Stimulated activated CD4-positive, alpha-beta T cell treated with anti-CD3 and anti-CD28 coated beads, TNF-alpha, amount 100 ng/mL, for 4 hours (primary cell): ENCODE data around the gene KIRREL3.

ENCODE experiments used
- DNase-seq, 3 experiments: peaks; one replicate each; pipeline ENCODE4 v3.0.0-alpha.2; 2020; ENCODE audit warnings: low read depth in 3 of 3

KIRREL3 gene

DNA sequence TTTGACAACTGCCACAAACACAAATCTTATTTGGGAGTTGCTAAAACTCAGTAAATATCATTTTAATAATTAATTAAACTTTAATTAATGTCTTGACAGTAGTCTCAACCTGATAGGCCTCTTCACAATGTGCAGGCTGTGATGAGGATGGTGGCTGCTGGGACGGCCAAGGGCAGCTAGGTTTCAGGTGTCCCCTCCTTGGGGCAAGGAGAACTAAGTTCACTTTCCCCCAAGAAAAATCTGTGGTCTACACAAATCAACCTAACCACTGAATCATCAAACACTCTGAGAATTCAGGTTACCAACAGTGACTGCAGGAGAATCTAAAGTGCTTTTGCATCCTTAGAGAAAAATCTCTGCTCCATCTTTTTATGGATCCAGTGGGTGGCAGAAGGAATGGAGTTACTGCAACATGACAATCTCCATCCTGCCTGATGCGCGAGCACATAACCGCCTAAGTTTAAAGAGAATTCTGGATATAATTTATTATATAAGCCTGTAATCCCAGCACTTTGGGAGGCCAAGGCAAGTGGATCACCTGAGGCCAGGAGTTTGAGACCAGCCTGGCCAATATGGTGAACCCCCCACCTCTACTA lies 289.7 kb downstream of the KIRREL3 start:
- DNase-seq = no peak

DNA sequence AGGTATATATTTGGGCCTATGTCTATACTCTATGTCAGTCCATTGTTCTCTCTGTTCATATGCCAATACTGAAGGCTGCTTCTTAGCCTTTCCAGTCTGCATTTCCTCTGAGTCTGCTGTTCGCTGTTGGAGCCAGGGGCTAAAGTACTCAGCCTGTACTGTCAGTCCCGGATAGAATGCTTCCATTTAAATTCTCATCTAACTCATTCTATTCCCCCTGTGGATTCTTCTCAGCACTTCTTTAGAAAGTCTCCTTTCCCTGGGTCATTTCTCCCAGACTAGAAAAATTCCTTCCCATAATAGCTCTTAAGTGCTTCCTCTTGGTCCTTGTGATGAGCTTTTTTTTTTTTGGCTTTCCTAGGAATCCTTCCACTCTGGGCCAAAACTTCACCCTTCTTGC lies 293.1 kb downstream of the KIRREL3 start:
- DNase-seq = no peak

GRCh38 chr11:126704096-126704495 lies 296.5 kb downstream of the KIRREL3 start:
- no peak for DNase-seq

DNA sequence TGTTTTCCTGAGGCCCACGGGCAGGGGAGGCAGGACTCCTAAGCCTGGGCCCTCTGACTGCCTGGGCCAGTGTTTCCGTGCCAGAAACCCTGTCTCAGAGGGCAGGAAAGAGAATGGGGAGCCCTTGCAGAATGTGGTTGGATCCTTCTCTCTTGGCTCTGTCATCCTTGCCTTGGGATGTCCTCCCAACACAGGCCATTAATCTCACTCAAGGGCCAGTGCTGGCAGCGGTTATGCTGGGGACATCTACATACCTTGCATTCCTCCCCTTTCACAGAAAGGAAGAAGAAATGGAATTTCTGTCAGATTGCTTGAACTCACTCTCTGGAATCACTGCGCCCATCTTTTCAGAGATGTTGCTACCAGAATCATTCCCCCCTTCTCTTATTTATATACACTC lies 296.9 kb downstream of the KIRREL3 start:
- no peak for DNase-seq

DNA sequence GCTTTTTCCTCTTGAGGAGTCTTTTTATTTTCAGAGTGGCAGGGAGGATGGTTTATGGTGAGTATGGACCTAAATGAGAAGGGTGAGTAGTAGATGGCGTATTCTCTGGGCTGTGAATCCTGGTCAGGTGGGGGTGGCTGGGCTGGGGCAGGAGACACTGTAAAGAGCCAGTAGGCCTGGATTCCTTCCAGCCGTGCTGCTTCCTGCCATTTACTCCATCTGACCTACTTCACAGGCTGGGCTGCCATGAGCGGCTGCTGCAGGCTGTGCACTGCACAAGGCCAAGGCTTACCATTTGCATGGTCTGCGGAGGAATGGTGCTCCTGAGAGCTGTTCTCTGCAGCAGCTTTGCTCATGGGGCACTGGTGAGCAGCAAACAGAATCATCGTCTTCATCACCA lies 297.6 kb downstream of the KIRREL3 start:
- DNase-seq = no peak

DNA sequence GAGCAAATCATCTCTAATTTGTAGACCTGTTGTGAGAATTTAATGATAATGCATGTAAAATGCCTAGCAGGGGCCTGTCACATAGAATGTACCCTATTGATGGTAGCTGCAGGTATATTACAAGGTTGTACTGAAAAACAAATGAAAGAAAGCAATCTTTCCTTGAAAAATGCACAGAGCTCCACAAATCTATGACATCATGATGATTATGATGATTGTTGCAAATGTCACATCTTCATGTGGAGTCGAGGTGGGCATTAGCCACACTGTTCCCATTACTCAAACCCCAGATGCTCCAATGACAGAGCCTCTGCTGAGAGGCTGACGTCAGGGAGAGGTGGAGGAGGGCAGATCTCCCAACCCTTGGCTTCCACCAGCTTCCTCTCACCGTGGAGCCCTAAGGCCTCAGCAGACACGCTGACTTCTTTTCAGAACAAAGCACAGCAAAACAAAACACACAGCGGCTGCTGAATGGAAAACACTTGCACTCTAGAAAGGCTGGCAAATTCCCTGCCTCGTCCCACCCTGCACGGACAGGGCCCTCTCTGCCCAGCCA lies 298.3 kb downstream of the KIRREL3 start:
- DNase-seq = no peak

GRCh38 chr11:126701520-126701897 lies 299.1 kb downstream of the KIRREL3 start:
- no peak for DNase-seq

DNA sequence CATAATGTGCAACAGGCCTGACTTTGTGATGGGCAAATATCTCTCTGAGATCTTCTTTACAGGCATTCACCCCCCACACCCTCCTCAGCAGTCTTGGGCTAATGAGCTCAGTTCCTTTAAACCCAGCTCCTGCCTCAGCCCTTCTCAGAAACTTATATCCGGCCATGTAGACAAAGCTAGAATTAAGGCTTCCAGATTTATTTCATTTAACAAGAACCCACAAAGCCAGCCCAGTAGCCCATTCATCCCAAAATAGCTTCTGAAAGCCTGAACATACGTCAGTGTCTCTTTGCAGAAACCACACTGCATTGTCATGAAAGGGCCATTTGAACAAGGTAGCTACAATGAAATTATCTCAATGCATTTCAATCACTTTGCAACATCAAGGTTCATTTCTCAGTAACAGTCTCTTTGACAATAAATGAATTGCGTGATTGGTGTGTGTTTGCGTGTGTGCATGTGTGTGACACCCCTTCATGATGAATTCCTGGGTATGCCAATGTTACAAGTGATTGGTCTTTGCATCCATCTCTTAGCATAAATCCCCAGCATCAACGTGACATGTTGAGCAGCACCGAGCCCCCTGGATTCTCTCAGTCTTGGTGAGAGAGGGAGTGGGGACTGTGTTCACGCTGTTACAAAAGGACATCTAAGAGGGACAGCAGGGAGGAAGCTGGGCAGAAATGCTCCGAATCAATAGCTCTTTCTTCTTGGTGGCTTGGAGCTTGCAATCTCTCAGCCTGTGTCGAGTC lies 299.6 kb downstream of the KIRREL3 start:
- no peak for DNase-seq

DNA sequence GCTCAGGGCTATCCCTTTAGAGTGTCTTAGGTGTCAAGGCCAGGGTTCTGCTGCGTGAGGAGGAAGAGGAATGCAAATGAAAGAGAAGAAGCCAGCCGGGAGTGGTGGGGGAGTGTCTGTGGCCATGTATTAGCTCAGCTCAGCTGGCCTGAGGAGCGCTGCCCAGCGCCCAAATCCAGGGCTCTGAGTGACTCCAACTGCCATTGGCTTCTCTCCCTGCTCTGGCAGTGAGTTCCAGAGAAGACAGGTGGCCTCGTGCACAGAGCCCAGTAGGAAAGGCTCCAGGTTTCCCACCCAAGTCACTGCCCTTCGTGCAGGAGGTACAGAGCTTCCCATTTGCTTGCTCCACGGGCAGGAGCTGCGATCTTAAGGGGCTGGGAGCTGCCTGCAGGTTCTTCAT lies 302.0 kb downstream of the KIRREL3 start:
- no peak for DNase-seq

DNA sequence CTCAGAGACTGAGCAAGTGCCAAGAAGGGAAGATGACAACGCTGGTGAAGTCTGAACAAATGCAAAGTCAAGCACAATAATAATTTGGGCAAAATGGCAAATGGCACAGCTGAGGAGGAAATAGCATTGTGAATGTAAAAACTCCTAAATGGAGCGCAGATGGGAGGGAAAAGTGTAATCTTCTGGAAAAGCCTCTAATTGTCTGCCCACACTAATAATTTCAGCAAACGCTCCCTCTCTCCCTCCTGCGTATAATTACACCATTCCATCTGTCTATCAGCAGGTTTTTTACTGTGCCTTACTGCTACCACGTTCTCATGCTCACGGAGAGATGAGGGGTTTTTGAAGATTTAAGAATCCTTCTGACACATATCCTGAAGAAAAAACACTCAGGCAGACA lies 302.6 kb downstream of the KIRREL3 start:
- no peak for DNase-seq

DNA sequence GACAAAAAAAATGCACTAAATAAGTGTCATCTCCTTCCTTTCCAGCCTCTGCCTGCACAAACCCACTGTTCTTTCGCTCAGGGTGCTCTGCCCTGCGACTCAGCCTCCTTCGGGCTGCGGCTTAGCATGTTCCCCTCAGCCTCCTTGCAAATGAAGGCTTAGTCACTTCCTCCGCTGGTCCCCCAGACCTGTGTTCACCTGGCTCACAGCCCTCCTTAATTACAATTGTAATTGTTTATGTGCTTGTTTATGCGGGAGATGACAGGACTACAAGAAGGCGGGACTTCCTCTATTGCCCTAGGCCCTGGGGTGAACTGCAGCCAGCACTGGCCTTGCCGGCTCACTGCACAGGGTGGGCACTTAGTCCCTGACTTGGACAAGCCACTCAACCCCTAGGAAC lies 303.6 kb downstream of the KIRREL3 start:
- no peak for DNase-seq

DNA sequence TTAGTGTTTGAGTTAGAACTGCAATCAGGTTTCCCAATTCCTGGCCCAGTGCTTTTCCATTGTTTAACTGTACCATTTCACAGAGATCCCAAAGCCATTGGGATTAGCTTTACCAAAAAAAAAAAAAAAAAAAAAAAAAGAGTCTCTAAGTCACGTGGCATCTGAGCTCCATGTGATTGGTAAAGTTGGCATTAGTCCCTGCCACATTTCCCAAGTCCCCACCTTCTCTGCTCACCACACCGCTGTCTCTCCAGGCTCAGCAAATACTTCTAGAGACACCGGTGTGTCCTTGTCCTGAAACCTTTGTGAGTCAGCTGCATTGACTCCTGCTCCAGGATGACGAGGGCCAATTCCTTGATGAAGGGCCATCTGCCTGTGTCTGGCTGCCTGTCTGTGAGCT lies 305.3 kb downstream of the KIRREL3 start:
- DNase-seq = no peak

- no peak for DNase-seq
Measured at GRCh38 chr11:126694065-126694625, 306.4 kb downstream of the KIRREL3 start.

GRCh38 chr11:126687477-126687876 lies 313.1 kb downstream of the KIRREL3 start:
- DNase-seq = no peak

DNA sequence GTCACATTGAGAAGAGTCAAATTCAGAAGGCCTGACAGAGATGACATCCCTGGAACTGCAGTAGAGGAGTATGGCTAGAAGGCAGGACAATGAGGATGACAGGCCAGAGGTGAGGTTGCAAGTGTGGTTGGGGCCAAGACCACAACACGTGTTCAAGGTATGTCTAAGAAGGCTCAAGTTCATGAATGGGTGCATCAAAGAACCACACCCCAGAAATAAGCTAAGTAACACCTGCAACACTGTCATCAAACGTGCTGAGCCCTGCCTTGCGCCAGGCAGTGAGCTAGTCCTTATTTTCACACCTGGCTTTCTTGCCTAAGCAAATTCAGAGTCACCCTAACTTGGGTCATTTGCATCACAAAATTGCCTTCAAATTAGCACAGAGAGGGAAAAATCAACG lies 313.6 kb downstream of the KIRREL3 start:
- no peak for DNase-seq

- DNase-seq = no peak
Measured at GRCh38 chr11:126683766-126684728, 316.5 kb downstream of the KIRREL3 start.

DNA sequence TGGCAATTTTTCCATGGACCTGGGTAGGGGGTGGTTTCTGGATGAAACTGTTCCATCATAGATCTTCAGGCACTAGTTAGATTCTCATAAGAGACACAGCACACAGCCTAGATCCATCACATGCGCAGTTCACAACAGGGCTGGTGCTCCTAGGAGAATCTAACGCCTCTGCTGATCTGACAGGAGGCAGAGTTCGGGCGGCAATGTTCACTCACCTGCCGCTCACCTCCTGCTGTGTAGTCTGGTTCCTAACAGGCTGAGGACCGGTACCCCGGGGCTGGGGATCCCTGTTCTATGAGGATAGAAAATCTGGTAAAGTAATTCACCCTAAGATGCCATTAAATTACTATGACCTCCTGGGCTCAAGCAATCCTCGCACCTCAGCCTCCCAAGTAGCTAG lies 318.0 kb downstream of the KIRREL3 start:
- DNase-seq = no peak

DNA sequence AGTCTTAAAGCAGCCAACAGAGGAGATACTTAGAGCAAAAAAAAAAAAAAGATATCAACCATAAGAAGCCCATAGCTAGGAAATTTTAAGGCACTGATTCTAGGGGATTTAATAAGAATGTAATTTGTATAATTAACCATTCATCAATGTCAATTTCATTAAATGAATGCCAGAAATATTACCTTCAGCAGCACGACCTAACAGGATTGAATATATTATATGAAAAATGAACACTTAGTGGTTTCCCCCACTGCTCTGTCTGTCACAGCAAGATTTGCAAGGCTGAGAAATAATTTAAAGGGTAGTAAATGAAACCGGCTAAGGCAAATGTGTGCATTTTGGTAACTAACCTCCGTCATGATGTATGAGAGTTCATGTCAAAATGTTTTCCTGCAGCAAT lies 319.9 kb downstream of the KIRREL3 start:
- no peak for DNase-seq

DNA sequence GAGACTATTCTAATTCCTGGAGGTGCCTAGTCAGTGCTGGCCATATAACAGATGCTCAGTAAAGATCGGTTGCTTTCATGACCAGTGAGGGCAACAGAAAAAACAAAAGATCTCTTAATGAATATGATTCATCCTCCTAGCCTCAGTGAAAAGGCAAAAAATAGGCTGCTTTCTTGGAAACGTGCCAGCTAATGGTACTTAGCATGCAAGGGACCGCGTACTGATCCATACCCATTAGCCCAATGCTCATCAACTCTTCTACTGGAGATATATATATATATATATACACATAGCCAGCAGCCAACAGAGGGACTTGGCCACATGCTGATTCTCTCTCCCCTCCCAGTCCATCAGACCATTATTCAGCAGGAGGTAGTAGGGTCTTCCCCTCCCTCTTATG lies 320.4 kb downstream of the KIRREL3 start:
- DNase-seq = no peak

GRCh38 chr11:126679033-126679432 lies 321.5 kb downstream of the KIRREL3 start:
- DNase-seq = no peak

DNA sequence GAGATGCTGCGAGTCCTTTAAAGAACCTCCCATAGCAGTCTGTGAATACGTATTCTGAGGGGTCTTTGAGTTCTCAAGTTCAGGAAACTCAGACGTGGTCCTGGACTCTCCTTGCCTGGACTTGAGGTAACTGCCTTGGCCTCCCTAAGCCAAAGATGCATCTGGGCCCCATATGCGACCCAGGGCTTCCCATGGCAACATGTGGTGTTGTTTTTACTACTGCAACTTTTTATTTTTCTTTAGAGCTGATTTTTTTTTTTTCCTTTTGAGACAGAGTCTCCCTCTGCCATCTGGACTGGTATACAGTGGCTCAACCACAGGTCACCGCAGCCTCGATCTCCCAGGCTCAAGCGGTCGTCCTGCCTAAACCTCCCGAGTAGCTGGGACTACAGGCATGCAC lies 324.0 kb downstream of the KIRREL3 start:
- DNase-seq = no peak

- DNase-seq = no peak
Measured at GRCh38 chr11:126673319-126673718, 327.3 kb downstream of the KIRREL3 start.
